Measurements from ENCODE around the gene ANGPT4.

DNA sequence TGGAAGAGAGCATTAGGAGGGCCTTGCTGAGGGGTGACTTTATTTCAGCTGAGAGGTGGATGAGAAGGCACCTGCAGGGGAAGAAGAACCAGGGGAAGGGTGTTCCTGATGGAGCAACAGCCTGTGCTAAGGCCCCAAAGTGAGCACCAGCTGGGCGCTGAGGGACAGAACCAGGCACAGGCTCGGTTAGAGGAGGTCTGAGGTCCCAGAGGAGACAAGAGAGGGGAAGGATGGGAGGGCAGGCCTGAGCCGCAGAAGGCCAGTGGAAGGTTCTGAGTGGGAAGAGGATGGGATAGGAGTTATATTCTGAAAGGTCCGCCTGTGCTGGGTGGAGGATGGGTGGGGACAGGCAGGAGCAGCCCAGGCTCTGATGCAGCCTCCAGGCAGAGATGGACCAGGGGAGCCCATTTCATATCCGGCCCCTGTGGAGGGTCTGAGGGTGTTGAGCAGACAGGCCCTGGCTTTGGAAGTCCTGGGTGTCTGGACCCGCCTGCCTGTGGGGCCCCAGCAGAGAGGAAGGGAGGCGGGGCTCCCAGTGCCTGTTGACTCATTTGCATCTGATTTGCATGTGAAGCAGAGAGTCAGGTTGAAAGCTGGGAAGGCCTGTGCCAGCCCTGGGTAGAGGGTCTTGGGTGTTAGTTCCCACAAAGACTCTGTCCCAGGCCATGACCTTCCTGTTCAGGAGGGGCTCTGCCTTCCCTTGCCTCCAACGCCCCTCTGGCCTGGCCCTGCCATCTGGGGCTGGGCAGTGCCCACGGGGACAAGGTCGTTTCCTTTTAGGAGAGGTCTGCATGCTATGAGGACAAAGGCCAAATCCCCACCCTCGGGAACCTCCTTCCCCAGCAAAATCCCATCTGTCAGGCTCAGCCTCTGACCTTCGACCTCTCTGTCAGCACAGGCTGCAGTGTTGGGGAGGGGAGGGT, 93.2 kb downstream of the ANGPT4 start:
- TF ChIP-seq, protein P1, sequence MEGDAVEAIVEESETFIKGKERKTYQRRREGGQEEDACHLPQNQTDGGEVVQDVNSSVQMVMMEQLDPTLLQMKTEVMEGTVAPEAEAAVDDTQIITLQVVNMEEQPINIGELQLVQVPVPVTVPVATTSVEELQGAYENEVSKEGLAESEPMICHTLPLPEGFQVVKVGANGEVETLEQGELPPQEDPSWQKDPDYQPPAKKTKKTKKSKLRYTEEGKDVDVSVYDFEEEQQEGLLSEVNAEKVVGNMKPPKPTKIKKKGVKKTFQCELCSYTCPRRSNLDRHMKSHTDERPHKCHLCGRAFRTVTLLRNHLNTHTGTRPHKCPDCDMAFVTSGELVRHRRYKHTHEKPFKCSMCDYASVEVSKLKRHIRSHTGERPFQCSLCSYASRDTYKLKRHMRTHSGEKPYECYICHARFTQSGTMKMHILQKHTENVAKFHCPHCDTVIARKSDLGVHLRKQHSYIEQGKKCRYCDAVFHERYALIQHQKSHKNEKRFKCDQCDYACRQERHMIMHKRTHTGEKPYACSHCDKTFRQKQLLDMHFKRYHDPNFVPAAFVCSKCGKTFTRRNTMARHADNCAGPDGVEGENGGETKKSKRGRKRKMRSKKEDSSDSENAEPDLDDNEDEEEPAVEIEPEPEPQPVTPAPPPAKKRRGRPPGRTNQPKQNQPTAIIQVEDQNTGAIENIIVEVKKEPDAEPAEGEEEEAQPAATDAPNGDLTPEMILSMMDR (IDR thresholded peaks at IDR 0.05; ENCODE audit: low read length) = no peak
- TF ChIP-seq EZH2 (IDR thresholded peaks at IDR 0.05; ENCODE audit: borderline replicate concordance, low read length) = no peak

Data from OCI-LY1 (cell line).